GM18526 (cell line): Measurements from ENCODE around the gene GABRP.

Experiments used
- POLR2A ChIP-seq: IDR thresholded peaks from 3 replicates; pipeline ENCODE4 v1.6.1; 2011; ENCODE audit not compliant: insufficient read length; ENCODE audit errors: extremely low read depth

The GABRP gene, protein sequence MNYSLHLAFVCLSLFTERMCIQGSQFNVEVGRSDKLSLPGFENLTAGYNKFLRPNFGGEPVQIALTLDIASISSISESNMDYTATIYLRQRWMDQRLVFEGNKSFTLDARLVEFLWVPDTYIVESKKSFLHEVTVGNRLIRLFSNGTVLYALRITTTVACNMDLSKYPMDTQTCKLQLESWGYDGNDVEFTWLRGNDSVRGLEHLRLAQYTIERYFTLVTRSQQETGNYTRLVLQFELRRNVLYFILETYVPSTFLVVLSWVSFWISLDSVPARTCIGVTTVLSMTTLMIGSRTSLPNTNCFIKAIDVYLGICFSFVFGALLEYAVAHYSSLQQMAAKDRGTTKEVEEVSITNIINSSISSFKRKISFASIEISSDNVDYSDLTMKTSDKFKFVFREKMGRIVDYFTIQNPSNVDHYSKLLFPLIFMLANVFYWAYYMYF

GRCh38 chr5:170783498-170784247 is at the start of gene GABRP:
GABRP (plus strand) TSS chr5:170783725; CDS start chr5:170788616, 4,891 bp downstream.
- no peak for TF ChIP-seq POLR2A

DNA sequence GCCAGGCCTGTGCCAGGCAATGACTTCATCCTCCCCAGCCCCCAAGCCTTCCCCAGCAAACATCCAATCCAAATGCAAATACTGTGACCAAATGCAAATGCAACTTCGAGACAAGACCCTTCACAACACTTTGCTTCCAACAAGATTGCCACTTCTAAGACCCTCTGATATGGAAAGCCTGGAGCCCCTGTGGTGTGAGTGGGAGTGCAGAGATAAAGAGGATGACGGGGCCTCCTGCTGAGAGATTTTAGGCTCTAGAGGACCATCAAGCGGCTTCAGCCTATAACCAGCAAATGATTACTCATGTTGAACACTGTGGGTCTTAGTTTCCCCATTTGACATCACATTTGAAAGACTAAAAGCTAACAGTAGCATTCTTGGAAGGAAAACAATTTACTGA is 46.6 kb upstream of the GABRP start:
- TF ChIP-seq POLR2A, result no peak

DNA sequence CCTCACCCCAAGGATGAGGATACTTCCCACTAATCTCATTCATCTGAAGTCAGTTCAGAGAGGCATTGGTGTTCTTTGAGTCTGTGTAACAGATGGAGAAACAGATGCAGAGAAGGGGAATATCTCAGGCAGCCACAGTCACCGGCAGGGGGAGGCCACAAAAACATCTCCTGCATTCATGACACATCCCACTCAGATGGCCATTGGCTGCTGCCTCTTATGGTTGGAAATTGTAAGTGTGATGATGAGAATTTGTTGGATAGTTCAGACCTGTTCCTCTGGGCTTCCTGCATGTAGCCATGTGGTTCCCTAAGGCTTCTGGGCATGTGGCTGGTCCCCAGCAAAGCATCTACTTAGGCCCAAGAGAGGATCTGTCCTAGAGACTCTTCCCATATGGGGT is 45.9 kb upstream of the GABRP start:
- no peak for TF ChIP-seq POLR2A

DNA sequence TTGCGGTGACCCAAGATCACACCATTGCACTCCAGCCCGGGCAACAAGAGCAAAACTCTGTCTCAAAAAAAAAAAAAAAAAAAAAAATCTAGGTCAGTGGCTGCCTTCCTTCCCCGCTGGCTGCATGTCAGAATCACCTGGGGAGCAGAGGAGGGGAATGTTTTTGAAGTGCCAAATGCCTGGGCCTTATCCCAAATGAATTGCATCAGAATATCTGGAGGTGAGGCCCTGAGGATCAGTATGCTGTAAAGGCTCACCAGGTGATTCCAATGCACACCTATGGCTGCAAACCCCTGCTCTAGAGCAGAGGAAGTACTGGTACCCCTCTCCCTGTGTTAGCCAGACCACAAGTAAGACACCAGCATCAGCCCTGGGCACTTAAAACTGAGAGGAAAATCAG is 44.7 kb upstream of the GABRP start:
- TF ChIP-seq POLR2A, result no peak

- no peak for TF ChIP-seq POLR2A
Measured at GRCh38 chr5:170739446-170739845, 44.1 kb upstream of the GABRP start.

GRCh38 chr5:170740551-170741205 is 42.8 kb upstream of the GABRP start:
- no peak for TF ChIP-seq POLR2A

- TF ChIP-seq POLR2A, result no peak
Measured at GRCh38 chr5:170741801-170742200, 41.7 kb upstream of the GABRP start.

- TF ChIP-seq POLR2A, result no peak
Measured at GRCh38 chr5:170743876-170744212, 39.7 kb upstream of the GABRP start.

DNA sequence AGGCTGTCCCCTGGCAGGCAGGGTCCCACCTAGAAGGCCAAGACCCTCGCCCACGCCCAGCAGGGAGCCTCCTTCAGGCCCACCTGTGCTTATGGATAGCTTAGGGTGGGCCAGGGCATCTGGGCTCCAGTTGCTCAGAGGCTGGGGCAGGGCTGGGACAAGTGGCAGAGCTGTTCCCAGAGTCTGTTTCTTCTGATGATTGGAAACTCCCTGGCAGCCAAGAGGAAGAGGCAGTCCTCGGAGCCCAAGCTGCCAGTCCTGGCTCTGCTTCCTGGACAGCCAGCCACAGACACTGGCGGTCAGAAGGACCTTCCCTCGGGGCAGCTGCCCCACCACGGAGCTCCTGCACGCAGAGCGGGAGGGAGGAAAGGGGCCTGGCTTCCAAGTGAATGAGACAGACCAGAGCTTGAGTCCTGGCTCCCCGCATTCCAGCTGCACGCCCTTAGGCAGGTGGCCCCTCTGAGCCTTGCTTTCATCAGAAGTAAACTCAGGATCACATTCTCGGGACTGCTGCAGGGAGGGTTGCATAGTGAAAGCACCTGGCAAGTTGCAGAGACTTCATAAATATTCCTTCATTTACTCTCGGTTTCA is 37.9 kb upstream of the GABRP start:
- TF ChIP-seq POLR2A, result no peak

GRCh38 chr5:170746075-170746960 is 37.2 kb upstream of the GABRP start:
- TF ChIP-seq POLR2A, result no peak

GRCh38 chr5:170746961-170747340 is 36.6 kb upstream of the GABRP start:
- no peak for TF ChIP-seq POLR2A

- TF ChIP-seq POLR2A, result no peak
Measured at GRCh38 chr5:170747357-170747756, 36.2 kb upstream of the GABRP start.

- TF ChIP-seq POLR2A, result no peak
Measured at GRCh38 chr5:170747851-170748250, 35.7 kb upstream of the GABRP start.

DNA sequence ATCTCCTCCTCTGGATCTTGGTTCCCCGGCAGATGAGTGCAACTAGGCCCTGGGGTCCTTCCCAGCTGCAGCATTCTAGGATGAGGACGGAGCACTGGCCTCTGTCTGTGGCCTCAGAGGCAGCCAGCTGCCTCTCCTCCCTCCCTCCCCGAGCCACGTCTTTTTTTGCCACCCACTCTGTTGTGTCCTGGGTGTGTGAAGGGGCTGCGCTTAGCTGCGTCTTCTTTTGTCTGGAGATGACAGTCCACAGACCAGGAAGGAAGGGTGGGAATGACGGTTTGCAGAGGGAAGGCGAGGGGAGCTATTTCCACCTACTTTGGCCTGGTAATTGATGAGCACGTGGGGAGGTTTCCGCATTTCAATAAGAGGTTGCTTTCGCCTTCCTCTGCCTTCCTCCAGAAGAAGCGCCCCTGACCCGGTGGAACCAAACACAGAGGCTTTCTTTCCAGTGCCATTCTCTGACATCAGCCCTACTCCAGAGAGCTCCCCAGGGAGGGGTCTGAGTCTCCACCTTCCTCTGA is 34.5 kb upstream of the GABRP start:
- no peak for TF ChIP-seq POLR2A
